ENCODE measurements around the gene PPIA.
"Not testable (repeated sequence)": the region's sequence is repeated elsewhere in the genome, so short reads cannot be mapped to it uniquely, and the experiment has no call there.

PPIA gene

DNA sequence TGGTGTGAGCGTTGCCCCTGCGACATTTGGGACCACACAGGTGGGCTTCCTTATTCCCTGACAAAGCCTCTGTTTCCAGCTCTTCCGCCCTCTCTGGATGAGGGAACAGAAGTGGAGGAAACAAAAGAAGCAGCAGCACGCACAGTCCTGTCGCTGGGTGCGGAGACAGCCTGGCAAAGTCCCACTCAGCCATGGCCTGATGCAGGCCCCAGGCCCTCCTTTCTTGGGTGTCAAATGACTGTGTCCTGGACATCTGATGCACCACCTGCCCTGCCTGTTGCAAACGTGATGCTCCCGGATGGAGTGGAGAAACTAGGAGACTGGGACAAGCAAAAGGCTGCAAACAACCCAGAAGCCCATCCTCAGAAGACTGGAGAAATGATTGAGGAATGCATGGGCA, 27.1 kb upstream of the PPIA start:
- TF ChIP-seq, protein P1, sequence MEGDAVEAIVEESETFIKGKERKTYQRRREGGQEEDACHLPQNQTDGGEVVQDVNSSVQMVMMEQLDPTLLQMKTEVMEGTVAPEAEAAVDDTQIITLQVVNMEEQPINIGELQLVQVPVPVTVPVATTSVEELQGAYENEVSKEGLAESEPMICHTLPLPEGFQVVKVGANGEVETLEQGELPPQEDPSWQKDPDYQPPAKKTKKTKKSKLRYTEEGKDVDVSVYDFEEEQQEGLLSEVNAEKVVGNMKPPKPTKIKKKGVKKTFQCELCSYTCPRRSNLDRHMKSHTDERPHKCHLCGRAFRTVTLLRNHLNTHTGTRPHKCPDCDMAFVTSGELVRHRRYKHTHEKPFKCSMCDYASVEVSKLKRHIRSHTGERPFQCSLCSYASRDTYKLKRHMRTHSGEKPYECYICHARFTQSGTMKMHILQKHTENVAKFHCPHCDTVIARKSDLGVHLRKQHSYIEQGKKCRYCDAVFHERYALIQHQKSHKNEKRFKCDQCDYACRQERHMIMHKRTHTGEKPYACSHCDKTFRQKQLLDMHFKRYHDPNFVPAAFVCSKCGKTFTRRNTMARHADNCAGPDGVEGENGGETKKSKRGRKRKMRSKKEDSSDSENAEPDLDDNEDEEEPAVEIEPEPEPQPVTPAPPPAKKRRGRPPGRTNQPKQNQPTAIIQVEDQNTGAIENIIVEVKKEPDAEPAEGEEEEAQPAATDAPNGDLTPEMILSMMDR (IDR thresholded peaks at IDR 0.05; ENCODE audit: low read depth, low read length): no peak
- no peak overlapping the region for H3K4me3 ChIP-seq (ENCODE audit: low read depth, low read length)

DNA sequence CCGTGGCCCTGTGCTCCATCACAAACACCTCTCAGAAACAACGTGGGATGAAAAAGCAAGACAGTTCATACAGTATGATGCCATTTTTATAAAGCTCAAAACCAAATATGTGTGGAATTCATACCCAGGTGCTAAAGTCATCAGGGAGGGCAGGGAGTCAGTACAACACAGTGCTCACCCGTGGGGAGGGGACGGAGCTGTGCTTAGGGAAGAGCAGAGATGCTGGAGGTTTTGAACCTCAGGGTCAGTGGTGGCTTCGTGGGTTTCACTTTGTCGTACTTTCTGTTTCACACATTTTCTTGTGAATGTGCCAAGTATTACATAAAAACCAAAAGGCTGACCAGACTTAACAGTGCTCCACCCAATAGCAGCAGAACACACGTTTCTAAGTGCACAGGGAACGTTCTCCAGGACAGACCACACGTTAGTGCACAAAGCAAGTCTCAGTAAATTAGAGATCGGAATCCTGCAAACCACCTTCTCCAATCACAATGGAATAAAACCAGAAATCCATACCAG, 26.6 kb upstream of the PPIA start:
- TF ChIP-seq, protein P1 (IDR thresholded peaks at IDR 0.05; ENCODE audit: low read depth, low read length): no peak
- no peak overlapping the region for H3K4me3 ChIP-seq (ENCODE audit: low read depth, low read length)

DNA sequence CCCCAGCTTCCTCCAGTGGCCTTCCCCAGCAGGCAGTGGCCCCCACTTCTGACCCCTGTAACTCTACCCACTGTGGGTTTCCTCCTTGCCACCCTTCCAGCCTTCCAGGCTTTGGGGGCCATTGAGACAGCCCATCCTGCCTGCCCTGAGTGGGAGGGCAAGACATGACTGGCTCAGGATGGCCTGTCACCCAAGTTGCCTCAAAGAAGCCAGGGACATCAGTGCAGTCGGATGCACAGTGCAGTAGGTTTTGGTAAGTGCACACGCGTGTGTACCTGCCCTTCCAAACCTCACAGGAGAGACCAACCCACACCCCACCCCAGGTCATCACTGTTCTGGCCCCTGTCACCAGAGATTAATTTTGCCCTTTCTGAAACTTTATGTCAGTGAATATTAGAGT, 25.1 kb upstream of the PPIA start:
- TF ChIP-seq, protein P1 (IDR thresholded peaks at IDR 0.05; ENCODE audit: low read depth, low read length): no peak
- H3K4me3 ChIP-seq (ENCODE audit: low read depth, low read length): no peak overlapping the region

DNA sequence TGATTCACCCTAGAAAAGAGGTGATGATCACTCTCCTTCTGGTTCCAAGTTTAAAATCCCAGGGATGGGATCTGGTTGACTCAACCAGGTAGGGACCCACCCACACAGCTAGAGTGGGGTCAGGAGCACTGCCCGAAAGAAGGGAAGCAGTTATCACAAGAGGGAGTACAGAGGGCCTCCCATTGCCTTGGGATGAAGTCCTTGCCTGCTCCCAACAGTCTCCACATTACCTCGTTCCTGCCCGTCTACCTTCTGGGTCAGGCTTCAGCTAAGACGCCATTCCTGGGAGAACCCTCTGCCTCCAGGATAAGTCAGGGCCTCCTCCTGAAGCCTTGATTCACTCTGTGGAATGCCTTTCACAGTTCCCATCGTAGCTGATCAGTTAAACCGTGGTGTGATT, 24.0 kb upstream of the PPIA start:
- H3K4me3 ChIP-seq (ENCODE audit: low read depth, low read length): no peak overlapping the region
- TF ChIP-seq, protein P1 (IDR thresholded peaks at IDR 0.05; ENCODE audit: low read depth, low read length): no peak

DNA sequence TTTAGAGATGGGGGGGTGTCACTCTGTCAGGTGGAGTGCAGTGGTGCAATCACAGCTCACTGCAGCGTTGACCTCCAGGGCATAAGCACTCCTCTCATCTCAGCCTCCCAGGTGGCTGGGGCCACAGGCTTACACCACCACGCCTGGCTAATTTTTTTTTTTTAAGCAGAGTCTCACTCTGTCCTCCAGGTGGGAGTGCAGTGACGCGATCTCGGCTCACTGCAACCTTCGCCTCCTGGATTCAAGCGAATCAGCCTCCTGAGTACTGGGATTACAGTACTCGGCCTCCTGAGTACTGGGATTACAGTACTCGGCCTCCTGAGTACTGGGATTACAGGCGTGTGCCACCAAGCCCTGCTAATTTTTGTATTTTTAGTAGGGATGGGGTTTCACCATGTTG, 23.6 kb upstream of the PPIA start:
- H3K4me3 ChIP-seq (ENCODE audit: low read depth, low read length): no peak overlapping the region
- TF ChIP-seq, protein P1 (IDR thresholded peaks at IDR 0.05; ENCODE audit: low read depth, low read length): no peak

DNA sequence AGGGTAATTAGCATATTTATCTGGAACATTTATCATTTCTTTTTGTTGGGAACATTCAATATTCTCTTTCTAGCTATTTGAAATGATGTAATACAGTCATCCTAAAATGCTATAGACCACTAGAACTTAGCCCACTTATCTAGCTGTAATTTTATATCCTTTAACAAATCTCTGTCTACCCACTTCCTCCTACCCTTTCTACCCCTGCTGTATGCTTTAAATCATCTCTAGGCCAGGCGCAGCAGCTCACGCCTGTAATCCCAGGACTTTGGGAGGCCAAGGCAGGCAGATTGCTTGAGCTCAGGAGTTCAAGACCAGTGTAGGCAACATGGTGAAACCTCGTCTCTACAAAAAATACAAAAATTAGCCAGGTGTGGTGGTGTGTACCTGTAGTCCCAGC, 22.0 kb upstream of the PPIA start:
- H3K4me3 ChIP-seq (ENCODE audit: low read depth, low read length): not testable (repeated sequence)

DNA sequence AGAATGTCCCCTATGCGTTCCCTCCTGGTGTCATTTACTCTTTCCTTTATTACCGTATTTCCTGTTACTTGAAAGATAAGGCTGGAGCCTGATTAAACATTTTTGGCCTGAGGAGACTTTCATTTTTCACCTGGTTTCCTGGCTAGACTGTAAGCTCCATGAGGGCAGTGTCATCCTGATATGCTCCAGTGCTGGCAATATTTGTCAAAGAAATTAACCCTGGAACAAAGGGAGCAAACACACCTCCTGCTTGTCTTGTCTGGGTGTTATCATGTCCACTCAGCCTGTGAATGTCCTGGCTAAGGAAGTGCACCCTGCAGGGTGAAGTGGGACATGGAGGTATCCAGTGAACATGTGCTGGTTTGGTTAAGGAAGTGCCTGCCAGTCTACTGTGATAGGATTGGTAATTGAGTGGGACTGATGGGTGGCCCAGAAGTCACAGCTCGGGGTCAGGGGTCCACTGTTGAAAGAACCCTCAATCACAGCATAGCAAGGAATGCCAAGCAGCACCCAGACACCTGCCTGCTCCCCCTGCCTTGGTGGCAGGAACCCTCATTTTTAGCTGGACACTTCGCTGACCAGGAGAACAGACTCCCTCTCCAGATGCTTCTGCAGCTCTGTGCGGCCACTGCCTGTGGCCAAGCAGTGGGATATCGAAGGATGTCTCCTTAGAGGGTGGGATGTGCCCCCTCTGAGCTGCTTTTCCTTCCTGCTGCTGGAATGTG, 20.9 kb upstream of the PPIA start:
- TF ChIP-seq, protein P1 (IDR thresholded peaks at IDR 0.05; ENCODE audit: low read depth, low read length): no peak
- no peak overlapping the region for H3K4me3 ChIP-seq (ENCODE audit: low read depth, low read length)

DNA sequence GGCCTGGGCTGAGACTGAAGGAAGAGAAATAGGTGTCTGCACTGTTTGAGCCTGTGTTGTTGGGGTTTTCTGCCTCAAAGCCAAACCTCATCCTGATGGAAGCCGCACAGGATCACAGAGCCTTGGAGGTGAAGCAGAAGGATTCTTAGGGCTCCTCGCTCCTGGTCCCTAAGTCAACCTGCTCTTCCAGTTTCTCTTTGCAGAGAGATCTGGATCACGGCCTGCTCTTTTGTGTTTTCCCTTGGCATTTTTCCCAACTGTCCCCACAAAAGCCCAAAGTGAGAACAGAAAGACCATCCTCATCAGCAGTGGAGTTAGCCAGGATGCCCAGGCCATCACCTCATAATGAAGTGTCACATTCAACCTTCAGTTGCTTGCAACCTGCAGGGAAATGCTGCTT, 20.3 kb upstream of the PPIA start:
- no peak overlapping the region for H3K4me3 ChIP-seq (ENCODE audit: low read depth, low read length)
- TF ChIP-seq, protein P1 (IDR thresholded peaks at IDR 0.05; ENCODE audit: low read depth, low read length): no peak

Measured in WI38 (cell line).